ENCODE data around the gene CSNK1A1L.

CSNK1A1L gene

DNA sequence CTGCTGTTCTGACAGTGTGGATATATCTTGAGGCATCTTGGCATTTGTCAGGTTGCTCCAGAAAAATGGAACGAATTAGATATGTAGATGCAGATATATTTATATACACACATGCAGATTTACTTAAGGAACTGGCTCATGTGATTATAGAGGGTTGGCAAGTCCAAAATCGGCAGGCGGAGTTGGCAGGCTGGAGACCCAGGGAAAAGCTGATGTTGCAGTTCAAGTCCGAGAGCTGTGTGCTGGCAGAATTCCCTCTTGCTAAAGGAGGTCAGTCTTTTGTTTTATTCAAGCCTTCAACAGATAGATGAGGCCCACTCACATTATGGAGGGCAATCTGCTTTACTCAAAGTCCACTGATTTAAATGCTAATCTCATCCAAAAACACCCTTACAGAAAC, 24.4 kb upstream of the CSNK1A1L start:
- H3K27me3 ChIP-seq (ENCODE audit: insufficient read depth, low read length): no peaks in the 10 kb centered on the region
- no peak overlapping the region for H3K9ac ChIP-seq (ENCODE audit: low read length)
- no peak overlapping the region for H3K27ac ChIP-seq (ENCODE audit: low read depth, low read length, poor library complexity, severe bottlenecking)
- H3K9me3 ChIP-seq (ENCODE audit: low read length): no peaks in the 10 kb centered on the region
- no peak overlapping the region for H3K4me3 ChIP-seq (ENCODE audit: low read depth, low read length, poor library complexity, severe bottlenecking)
- H3K9me2 ChIP-seq (ENCODE audit: low read depth, low read length): no peaks in the 10 kb centered on the region
- H2AFZ ChIP-seq (ENCODE audit: low read length): no peak overlapping the region
- H3K36me3 ChIP-seq (ENCODE audit: insufficient read depth, low read length): no peaks in the 10 kb centered on the region
- no peak for TF ChIP-seq EZH2 (IDR thresholded peaks at IDR 0.05; ENCODE audit: borderline replicate concordance, low read length)
- TF ChIP-seq, protein P1, sequence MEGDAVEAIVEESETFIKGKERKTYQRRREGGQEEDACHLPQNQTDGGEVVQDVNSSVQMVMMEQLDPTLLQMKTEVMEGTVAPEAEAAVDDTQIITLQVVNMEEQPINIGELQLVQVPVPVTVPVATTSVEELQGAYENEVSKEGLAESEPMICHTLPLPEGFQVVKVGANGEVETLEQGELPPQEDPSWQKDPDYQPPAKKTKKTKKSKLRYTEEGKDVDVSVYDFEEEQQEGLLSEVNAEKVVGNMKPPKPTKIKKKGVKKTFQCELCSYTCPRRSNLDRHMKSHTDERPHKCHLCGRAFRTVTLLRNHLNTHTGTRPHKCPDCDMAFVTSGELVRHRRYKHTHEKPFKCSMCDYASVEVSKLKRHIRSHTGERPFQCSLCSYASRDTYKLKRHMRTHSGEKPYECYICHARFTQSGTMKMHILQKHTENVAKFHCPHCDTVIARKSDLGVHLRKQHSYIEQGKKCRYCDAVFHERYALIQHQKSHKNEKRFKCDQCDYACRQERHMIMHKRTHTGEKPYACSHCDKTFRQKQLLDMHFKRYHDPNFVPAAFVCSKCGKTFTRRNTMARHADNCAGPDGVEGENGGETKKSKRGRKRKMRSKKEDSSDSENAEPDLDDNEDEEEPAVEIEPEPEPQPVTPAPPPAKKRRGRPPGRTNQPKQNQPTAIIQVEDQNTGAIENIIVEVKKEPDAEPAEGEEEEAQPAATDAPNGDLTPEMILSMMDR (IDR thresholded peaks at IDR 0.05; ENCODE audit: low read length): no peak
- no peaks in the 10 kb centered on the region for H3K4me1 ChIP-seq (ENCODE audit: insufficient read depth, low read length, severe bottlenecking)
- no peaks in the 10 kb centered on the region for H3K79me2 ChIP-seq (ENCODE audit: insufficient read depth, low read length)
- no peak overlapping the region for H3K4me2 ChIP-seq (ENCODE audit: low read length)
- H3F3A ChIP-seq (ENCODE audit: insufficient read depth, low read length): no peaks in the 10 kb centered on the region
- no peaks in the 10 kb centered on the region for H4K20me1 ChIP-seq (ENCODE audit: insufficient read depth, low read length)

DNA sequence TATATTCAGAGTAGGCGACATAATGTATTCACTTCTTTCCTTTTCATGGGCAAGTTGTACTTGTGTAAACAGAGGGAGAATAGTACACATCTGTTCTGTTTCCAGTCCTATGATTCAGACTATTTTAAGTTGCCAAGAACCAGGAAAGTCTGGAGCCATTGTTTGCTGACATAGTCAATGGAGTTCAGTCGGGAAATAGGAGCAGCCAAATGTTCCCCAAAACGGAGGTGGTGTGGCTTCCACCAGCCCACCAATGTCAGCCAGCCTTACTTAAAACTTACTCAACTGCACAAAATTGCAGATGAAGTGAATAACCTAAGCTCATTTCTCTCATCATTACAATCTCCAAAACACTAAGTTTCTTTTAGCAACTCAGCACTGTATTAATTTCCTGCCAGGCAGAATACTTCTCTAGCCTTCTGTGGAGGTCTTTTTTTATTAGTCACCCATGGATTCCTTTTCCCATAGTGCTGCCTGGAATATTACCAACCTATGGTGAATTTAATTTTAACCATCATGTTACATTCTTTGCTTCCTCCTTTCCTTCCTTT, 22.3 kb upstream of the CSNK1A1L start:
- Histone ChIP-seq H3K79me2 (ENCODE audit: insufficient read depth, low read length) (no peaks in the 10 kb centered on the region), H3K4me1 (ENCODE audit: insufficient read depth, low read length, severe bottlenecking) (no peaks in the 10 kb centered on the region), H2AFZ (ENCODE audit: low read length) (no peak overlapping the region), H3K27ac (ENCODE audit: low read depth, low read length, poor library complexity, severe bottlenecking) (no peak overlapping the region), H4K20me1 (ENCODE audit: insufficient read depth, low read length) (no peaks in the 10 kb centered on the region), H3K36me3 (ENCODE audit: insufficient read depth, low read length) (no peaks in the 10 kb centered on the region), H3K4me2 (ENCODE audit: low read length) (no peak overlapping the region), H3K4me3 (ENCODE audit: low read depth, low read length, poor library complexity, severe bottlenecking) (no peak overlapping the region), H3F3A (ENCODE audit: insufficient read depth, low read length) (no peaks in the 10 kb centered on the region), H3K9ac (ENCODE audit: low read length) (no peak overlapping the region), H3K9me3 (ENCODE audit: low read length) (no peaks in the 10 kb centered on the region), H3K27me3 (ENCODE audit: insufficient read depth, low read length) (no peaks in the 10 kb centered on the region), H3K9me2 (ENCODE audit: low read depth, low read length) (no peaks in the 10 kb centered on the region)
- TF ChIP-seq, protein P1 (IDR thresholded peaks at IDR 0.05; ENCODE audit: low read length): no peak
- no peak for TF ChIP-seq EZH2 (IDR thresholded peaks at IDR 0.05; ENCODE audit: borderline replicate concordance, low read length)

DNA sequence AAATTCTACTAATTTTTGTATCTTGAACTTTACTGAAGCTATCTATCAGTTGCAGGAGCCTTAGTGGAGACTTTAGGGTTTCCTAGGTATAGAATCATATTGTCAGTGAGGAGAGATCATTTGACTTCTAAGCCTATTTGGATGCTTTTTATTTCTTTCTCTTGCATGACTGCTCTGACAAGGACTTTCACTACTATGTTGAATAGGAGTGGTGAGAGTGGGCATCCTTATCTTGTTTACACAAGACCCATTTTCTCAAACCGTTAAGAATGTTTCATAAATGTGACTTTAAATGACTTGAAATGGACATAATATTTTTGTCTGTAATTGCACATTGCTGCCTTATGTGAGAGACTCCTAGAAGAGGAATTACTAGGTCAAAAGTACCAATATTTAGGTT, 17.9 kb upstream of the CSNK1A1L start:
- no peak for TF ChIP-seq EZH2 (IDR thresholded peaks at IDR 0.05; ENCODE audit: borderline replicate concordance, low read length)
- TF ChIP-seq, protein P1 (IDR thresholded peaks at IDR 0.05; ENCODE audit: low read length): no peak

More for the DNA sequence above, 17.9 kb upstream of the CSNK1A1L start:
- Histone ChIP-seq H3F3A (ENCODE audit: insufficient read depth, low read length) (no peaks in the 10 kb centered on the region), H3K4me2 (ENCODE audit: low read length) (no peak overlapping the region), H3K79me2 (ENCODE audit: insufficient read depth, low read length) (no peaks in the 10 kb centered on the region), H3K4me3 (ENCODE audit: low read depth, low read length, poor library complexity, severe bottlenecking) (no peak overlapping the region), H3K36me3 (ENCODE audit: insufficient read depth, low read length) (no peaks in the 10 kb centered on the region), H3K9ac (ENCODE audit: low read length) (no peak overlapping the region), H3K4me1 (ENCODE audit: insufficient read depth, low read length, severe bottlenecking) (no peaks in the 10 kb centered on the region), H3K9me3 (ENCODE audit: low read length) (no peaks in the 10 kb centered on the region), H3K9me2 (ENCODE audit: low read depth, low read length) (no peaks in the 10 kb centered on the region), H4K20me1 (ENCODE audit: insufficient read depth, low read length) (no peaks in the 10 kb centered on the region), H3K27me3 (ENCODE audit: insufficient read depth, low read length) (no peaks in the 10 kb centered on the region), H2AFZ (ENCODE audit: low read length) (no peak overlapping the region), H3K27ac (ENCODE audit: low read depth, low read length, poor library complexity, severe bottlenecking) (no peak overlapping the region)

Data from OCI-LY1 (cell line).